Measurements from ENCODE around the gene ATP6V1B1. TPM values are rescaled to one million over a fixed set of nuclear protein-coding genes. Genes with fewer than 3 reads are reported as not detected.

The ATP6V1B1 gene
- total RNA-seq, 1 donor from 2014 or later = 6.3 TPM

DNA sequence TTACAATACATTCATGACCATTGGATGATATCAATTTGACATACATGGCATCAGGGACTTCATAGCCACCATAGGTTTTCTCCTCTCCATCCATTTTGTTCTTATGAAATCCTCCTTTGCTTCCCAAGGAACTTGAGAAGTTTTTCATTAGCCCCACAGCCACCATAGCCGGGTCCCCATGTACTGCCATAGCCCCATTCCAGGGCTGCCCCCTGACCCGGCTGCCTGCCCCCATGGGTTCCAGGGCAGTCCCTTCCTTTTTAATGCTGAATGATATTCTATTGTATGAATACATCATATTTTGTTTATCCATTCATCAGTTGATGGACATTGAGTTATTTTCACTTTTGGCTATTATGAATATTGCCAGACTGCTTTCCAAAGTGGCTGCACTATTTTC lies 20.4 kb downstream of the ATP6V1B1 start:
- peaks cover 61% of the 10 kb centered on the region for H3K27me3 Mint-ChIP-seq

DNA sequence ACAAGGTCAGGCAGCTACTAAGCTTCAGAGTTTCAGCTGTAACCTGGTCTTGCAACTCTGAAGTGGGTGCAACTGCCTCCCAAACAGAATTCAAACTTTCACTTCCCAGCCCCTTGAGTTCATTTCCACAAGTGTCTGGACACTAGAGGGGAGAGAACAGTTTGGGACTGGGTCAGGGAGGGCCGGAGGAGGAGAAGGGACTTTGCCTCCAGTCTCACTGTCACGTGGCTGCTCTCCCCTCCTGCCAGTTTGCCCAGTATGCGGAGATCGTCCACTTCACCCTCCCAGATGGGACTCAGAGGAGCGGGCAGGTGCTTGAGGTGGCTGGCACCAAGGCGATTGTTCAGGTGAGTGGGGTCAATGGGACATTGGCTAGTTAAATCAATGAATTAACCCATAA lies 22.1 kb downstream of the ATP6V1B1 start:
- Mint-ChIP-seq H3K4me1 (ENCODE audit: unreplicated experiment) (no peaks in the 10 kb centered on the region), H3K27ac (no peak overlapping the region), H3K36me3 (no peaks in the 10 kb centered on the region), H3K4me3 (no peak overlapping the region), H3K27me3 (peaks cover 56% of the 10 kb centered on the region), H3K9me3 (no peaks in the 10 kb centered on the region)
- TF ChIP-seq, protein P1, sequence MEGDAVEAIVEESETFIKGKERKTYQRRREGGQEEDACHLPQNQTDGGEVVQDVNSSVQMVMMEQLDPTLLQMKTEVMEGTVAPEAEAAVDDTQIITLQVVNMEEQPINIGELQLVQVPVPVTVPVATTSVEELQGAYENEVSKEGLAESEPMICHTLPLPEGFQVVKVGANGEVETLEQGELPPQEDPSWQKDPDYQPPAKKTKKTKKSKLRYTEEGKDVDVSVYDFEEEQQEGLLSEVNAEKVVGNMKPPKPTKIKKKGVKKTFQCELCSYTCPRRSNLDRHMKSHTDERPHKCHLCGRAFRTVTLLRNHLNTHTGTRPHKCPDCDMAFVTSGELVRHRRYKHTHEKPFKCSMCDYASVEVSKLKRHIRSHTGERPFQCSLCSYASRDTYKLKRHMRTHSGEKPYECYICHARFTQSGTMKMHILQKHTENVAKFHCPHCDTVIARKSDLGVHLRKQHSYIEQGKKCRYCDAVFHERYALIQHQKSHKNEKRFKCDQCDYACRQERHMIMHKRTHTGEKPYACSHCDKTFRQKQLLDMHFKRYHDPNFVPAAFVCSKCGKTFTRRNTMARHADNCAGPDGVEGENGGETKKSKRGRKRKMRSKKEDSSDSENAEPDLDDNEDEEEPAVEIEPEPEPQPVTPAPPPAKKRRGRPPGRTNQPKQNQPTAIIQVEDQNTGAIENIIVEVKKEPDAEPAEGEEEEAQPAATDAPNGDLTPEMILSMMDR (conservative IDR thresholded peaks at IDR 0.05) = no peak
- no peak for DNase-seq (ENCODE audit: extremely low spot score, unreplicated experiment)

More for the DNA sequence above, 20.4 kb downstream of the ATP6V1B1 start:
- no peaks in the 10 kb centered on the region for H3K36me3 Mint-ChIP-seq
- H3K4me1 Mint-ChIP-seq (ENCODE audit: unreplicated experiment) = no peaks in the 10 kb centered on the region
- H3K4me3 Mint-ChIP-seq = no peak overlapping the region
- no peak for DNase-seq (ENCODE audit: extremely low spot score, unreplicated experiment)
- TF ChIP-seq, protein P1 (conservative IDR thresholded peaks at IDR 0.05) = no peak
- no peak overlapping the region for H3K27ac Mint-ChIP-seq
- no peaks in the 10 kb centered on the region for H3K9me3 Mint-ChIP-seq

DNA sequence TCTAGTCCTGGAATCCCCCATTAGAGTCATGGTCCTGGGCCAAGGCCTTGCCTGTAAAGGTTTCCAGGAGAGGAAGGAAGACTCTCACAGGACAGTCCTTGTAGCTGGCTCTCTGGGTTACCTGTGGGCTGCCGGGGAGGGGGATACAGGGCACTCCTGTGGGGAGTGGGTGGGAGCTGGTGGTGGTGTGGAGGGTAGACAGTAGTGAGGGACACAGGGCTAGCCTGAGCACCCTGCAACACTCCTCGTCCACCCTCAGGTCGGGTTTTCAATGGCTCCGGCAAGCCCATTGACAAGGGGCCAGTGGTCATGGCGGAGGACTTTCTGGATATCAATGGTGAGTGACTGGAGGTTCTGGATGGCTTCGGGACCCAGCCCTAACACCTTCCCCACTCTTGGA lies 23.1 kb downstream of the ATP6V1B1 start:
- Mint-ChIP-seq H3K9me3 (no peaks in the 10 kb centered on the region), H3K4me3 (no peak overlapping the region), H3K27me3 (peaks cover 57% of the 10 kb centered on the region), H3K36me3 (no peaks in the 10 kb centered on the region), H3K27ac (no peak overlapping the region), H3K4me1 (ENCODE audit: unreplicated experiment) (no peaks in the 10 kb centered on the region)
- no peak for DNase-seq (ENCODE audit: extremely low spot score, unreplicated experiment)
- TF ChIP-seq, protein P1 (conservative IDR thresholded peaks at IDR 0.05) = no peak

DNA sequence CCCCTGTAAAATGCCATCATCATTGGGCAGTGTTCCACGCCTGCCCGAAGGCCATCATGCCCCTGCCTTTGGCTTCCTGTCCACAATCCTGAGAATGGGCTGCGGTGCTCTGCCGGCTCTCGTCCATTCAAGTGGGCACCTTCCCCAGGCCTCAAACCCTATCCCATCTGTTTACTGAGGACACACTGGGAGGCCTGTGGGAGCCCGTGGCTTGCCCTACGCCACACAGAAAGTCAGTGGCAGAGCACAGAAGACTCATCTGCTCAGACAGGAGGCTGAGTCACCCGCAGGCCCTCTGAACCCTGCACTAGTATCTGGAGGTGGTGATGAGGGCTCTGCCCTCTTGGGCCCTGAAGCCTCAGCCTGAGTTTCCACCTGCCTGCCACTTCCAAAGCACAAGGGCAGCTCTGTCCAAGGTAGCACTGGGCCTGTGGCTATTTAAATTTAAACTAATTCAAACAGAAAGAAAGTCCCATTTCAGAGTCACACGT lies 23.6 kb downstream of the ATP6V1B1 start:
- Mint-ChIP-seq H3K4me1 (ENCODE audit: unreplicated experiment) (no peaks in the 10 kb centered on the region), H3K4me3 (no peak overlapping the region), H3K27me3 (peaks cover 57% of the 10 kb centered on the region), H3K27ac (no peak overlapping the region), H3K36me3 (no peaks in the 10 kb centered on the region), H3K9me3 (no peaks in the 10 kb centered on the region)
- TF ChIP-seq, protein P1 (conservative IDR thresholded peaks at IDR 0.05) = no peak
- DNase-seq (ENCODE audit: extremely low spot score, unreplicated experiment) = peak; percentile 58

DNA sequence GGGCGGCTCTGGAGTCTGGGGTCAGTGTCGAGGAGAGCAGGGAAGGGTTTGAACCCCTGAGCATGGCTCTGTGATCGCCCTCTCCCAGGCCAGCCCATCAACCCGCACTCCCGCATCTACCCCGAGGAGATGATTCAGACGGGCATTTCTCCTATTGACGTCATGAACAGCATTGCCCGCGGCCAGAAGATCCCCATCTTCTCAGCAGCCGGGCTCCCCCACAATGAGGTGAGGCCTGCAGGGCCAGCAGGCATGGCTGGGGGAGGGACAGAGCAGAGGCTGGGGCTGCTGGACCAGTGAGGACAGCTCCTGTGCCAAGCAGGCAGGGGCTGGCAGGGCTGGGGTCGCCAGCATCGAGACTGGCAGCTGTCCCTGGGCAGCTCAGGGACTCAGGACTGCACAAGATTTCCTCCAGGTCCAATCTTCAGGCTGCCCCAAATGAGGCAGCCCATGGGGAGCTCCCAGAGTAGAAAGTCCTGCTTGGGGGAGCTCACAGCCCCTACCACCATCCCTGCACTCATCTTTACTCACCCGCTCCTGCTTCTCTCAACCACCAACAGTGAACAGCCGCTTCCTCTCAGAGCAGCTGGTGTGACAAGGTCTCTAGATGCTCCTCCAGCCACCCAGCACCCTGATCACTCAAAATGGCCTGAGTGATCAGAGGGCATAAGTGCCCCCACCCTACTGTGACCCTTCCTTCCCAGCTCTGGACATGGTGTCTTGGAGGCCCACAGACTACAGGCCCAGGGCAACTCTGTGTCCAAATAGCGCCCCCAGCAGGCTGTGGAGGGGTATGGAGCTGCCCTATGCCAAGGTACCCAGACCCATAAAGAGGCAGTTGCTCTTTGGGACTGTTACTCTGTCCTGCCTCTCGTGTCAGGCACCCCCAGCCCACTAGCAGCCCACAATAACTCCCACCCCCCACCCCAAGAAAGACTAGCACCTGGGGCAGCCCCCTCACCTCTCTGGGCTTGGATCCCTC lies 24.4 kb downstream of the ATP6V1B1 start:
- no peaks in the 10 kb centered on the region for H3K36me3 Mint-ChIP-seq
- H3K27ac Mint-ChIP-seq = no peak overlapping the region
- no peaks in the 10 kb centered on the region for H3K9me3 Mint-ChIP-seq
- peaks cover 55% of the 10 kb centered on the region for H3K27me3 Mint-ChIP-seq
- no peak overlapping the region for H3K4me3 Mint-ChIP-seq
- TF ChIP-seq, protein P1 (conservative IDR thresholded peaks at IDR 0.05) = peak; percentile 34
- peak; percentile 45 for DNase-seq (ENCODE audit: extremely low spot score, unreplicated experiment)
- peaks cover 5% of the 10 kb centered on the region for H3K4me1 Mint-ChIP-seq (ENCODE audit: unreplicated experiment)
